DND-41 (cell line): ENCODE results near the gene NOC2L.

ENCODE experiments used
- ATAC-seq: fragments of 200-7000 bp; cut with Tn5 transposase; 3 replicates; pipeline ENCODE4 v1.9.1; 2021; ENCODE audit warnings: low read depth; ENCODE audit not compliant: insufficient read depth
- DNase-seq: peaks from one replicate; pipeline ENCODE4 v3.0.0-alpha.2; 2020
- H2AFZ ChIP-seq: 2 replicates; pipeline ENCODE4 v1.6.0; 2012; ENCODE audit warnings: low read depth, low read length
- H3K27ac ChIP-seq: 2 replicates; pipeline ENCODE4 v1.5.1; 2012; ENCODE audit warnings: low read length, inconsistent platforms
- H3K27me3 ChIP-seq: fragments of 200-600 bp; sonication (generic); 2 replicates; pipeline ENCODE4 v1.6.0; 2012; ENCODE audit warnings: low read length, mild to moderate bottlenecking, inconsistent platforms; ENCODE audit not compliant: insufficient read depth, poor library complexity
- H3K36me3 ChIP-seq: 2 replicates; pipeline ENCODE4 v1.5.1; 2012; ENCODE audit warnings: low read length, inconsistent platforms; ENCODE audit not compliant: insufficient read depth
- H3K4me1 ChIP-seq: 2 replicates; pipeline ENCODE4 v1.5.1; 2012; ENCODE audit warnings: mild to moderate bottlenecking, low read length; ENCODE audit not compliant: insufficient read depth
- H3K4me2 ChIP-seq: 2 replicates; pipeline ENCODE4 v1.6.0; 2012; ENCODE audit warnings: mild to moderate bottlenecking, moderate library complexity, low read length, inconsistent platforms; ENCODE audit not compliant: insufficient read depth
- H3K4me3 ChIP-seq, 2 experiments: fragments of 200-600 bp in 1 of 2; shearing (Covaris generic) in 1 of 2; 2 replicates each; pipeline ENCODE4 v1.5.1; 2012 to 2016; ENCODE audit warnings: inconsistent platforms in 2 of 2, low read length in 2 of 2, mild to moderate bottlenecking in 2 of 2, low read depth in 1 of 2, moderate library complexity in 1 of 2
- H3K79me2 ChIP-seq: 2 replicates; pipeline ENCODE4 v1.6.0; 2012; ENCODE audit warnings: low read length, inconsistent platforms; ENCODE audit not compliant: insufficient read depth
- H3K9ac ChIP-seq: 2 replicates; pipeline ENCODE4 v1.6.0; 2012; ENCODE audit warnings: low read depth, mild to moderate bottlenecking, inconsistent platforms, low read length, moderate library complexity
- H3K9me3 ChIP-seq: 2 replicates; pipeline ENCODE4 v1.5.1; 2012; ENCODE audit warnings: low read length, moderate library complexity, mild to moderate bottlenecking, inconsistent platforms; ENCODE audit not compliant: insufficient read depth, severe bottlenecking
- H4K20me1 ChIP-seq: 2 replicates; pipeline ENCODE4 v1.6.0; 2012; ENCODE audit warnings: low read length; ENCODE audit not compliant: insufficient read depth
- EZH2 ChIP-seq: IDR thresholded peaks from 3 replicates; pipeline ENCODE4 v1.6.1; 2012; ENCODE audit warnings: borderline replicate concordance, low read depth, mild to moderate bottlenecking, moderate library complexity, low read length, inconsistent platforms; ENCODE audit not compliant: severe bottlenecking
- TF ChIP-seq, protein P1 (sequence below): IDR thresholded peaks from 2 replicates; pipeline ENCODE4 v1.5.1; 2012; ENCODE audit warnings: borderline replicate concordance, low read length, moderate library complexity, mild to moderate bottlenecking; ENCODE audit not compliant: poor library complexity, severe bottlenecking; ENCODE audit errors: extremely low read depth

NOC2L gene

DNA sequence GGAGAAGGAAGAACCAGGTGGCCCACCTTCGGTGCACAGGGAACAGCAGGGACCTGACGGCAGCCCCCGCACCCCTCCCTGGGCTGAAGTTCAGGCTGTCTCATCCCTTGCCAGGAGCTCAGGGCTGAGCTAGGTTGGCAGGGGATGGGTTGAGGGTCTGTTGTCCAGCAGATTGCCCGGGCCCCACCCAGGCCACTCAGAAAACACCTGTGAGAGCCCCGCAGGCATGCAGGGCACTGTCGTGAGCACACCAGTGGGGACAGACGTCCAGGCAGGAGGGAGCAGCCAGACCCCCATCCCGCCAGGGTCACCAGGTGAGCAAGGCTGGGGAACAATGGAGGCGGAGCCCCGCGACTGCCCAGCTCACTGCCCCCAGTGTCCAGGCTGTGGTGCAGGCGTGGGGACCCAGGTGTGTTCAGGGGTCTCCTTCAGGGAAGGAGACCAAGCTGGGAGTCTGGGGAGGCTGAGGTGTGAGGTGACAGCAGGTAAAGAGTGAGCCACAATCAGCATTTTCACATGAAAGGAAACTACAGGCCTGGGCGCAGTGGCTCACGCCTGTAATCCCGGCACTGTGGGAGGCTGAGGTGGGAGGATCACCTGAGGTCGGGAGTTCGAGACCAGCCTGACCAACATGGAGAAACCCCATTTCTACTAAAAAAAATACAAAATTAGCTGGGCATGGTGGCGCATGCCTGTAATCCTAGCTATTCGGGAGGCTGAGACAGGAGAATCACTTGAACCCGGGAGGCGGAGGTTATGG is 44.7 kb downstream of the NOC2L start:
- Histone ChIP-seq H3K4me2 (no peak overlapping the region), H4K20me1 (peaks cover 36% of the 10 kb centered on the region), H3K4me3 (no peak overlapping the region), H3K9ac (no peak overlapping the region), H3K27me3 (peaks cover 12% of the 10 kb centered on the region), H3K36me3 (no peaks in the 10 kb centered on the region), H3K79me2 (no peaks in the 10 kb centered on the region), H3K4me1 (no peaks in the 10 kb centered on the region), H3K27ac (no peak overlapping the region), H3K9me3 (no peaks in the 10 kb centered on the region), H2AFZ (no peak overlapping the region)
- TF ChIP-seq, protein P1, sequence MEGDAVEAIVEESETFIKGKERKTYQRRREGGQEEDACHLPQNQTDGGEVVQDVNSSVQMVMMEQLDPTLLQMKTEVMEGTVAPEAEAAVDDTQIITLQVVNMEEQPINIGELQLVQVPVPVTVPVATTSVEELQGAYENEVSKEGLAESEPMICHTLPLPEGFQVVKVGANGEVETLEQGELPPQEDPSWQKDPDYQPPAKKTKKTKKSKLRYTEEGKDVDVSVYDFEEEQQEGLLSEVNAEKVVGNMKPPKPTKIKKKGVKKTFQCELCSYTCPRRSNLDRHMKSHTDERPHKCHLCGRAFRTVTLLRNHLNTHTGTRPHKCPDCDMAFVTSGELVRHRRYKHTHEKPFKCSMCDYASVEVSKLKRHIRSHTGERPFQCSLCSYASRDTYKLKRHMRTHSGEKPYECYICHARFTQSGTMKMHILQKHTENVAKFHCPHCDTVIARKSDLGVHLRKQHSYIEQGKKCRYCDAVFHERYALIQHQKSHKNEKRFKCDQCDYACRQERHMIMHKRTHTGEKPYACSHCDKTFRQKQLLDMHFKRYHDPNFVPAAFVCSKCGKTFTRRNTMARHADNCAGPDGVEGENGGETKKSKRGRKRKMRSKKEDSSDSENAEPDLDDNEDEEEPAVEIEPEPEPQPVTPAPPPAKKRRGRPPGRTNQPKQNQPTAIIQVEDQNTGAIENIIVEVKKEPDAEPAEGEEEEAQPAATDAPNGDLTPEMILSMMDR, result no peak
- TF ChIP-seq EZH2, result no peak
- ATAC-seq, result no peak
- DNase-seq, result no peak

DNA sequence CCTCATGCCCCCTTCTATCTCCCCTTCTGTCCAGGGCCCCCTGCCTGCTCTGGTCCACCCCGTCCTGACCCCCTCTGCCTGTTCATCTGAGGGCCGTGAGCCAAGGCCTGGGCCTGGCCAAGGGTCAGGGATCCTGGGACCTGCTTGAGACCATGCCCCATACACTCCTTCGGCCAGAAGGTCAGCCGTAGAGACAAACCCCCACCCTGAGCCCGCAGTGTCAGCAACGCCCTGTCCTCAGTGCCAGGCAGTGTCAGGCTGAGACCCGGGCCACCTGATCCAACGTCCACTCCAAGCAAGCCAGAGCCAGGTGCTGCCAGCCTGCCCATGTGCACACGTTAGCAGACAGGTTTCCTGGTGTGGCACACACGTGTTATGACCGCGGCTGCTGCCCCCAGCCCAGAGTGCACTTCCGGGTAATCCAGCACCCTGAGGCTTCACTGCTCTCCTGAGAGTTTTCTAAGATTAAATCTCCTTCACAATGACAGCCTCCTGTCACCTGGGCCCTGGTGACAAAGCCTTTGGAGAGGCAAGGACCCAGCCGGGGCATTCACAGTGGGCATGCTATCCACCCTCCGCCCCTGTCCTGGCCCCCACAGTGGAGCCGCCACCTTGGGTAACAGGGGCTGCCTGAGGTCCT is 45.4 kb downstream of the NOC2L start:
- DNase-seq (no peak), ATAC-seq (no peak)
- Histone ChIP-seq H3K4me3 (no peak overlapping the region), H3K4me2 (no peak overlapping the region), H3K27me3 (peaks cover 12% of the 10 kb centered on the region), H4K20me1 (peaks cover 31% of the 10 kb centered on the region), H3K4me1 (no peaks in the 10 kb centered on the region), H3K36me3 (no peaks in the 10 kb centered on the region), H3K27ac (no peak overlapping the region), H2AFZ (no peak overlapping the region), H3K9ac (no peak overlapping the region), H3K9me3 (no peaks in the 10 kb centered on the region), H3K79me2 (no peaks in the 10 kb centered on the region)
- TF ChIP-seq, protein P1, result no peak
- no peak for TF ChIP-seq EZH2

DNA sequence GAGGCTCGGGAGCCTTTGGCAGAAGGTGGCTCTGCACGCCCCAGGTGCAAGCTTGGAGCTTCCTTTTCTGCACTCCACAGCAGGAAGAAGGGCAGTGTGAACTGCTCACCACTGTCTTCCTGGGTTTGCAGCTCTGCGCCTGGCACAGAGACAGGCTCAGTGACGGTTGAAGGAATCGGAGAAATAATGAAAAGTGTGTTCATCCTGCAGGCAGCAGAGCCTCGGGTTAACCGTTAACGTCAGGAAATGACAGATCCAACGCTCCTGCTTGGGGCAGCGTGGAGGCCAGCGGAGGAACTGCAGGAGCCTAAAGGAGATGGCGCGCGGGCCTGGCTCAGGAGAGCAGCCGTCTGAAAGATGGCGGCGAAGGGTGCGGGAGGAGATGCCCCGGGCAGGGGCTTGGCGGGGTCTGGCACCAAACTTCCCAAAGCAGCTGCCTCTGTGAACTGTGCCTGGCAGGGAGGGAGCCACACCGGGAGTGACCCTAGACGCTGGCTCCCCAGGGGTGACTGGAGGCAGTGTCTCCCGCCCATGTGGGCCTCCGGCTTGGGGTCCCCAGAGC is 46.2 kb downstream of the NOC2L start:
- TF ChIP-seq, protein P1, result peak; percentile 28
- no peak for TF ChIP-seq EZH2
- Histone ChIP-seq H2AFZ (no peak overlapping the region), H3K27me3 (peaks cover 5% of the 10 kb centered on the region), H3K9ac (no peak overlapping the region), H3K79me2 (no peaks in the 10 kb centered on the region), H3K4me1 (no peaks in the 10 kb centered on the region), H3K4me2 (no peak overlapping the region), H3K9me3 (no peaks in the 10 kb centered on the region), H3K36me3 (no peaks in the 10 kb centered on the region; the same call in 1 of the 2 replicates), H3K27ac (no peak overlapping the region), H3K4me3 (no peak overlapping the region), H4K20me1 (peaks cover 29% of the 10 kb centered on the region)
- peak; percentile 15 for DNase-seq
- peak; percentile 44 for ATAC-seq
